NCI-H2171 (cell line): Measurements from ENCODE around the gene SPRYD7.
A peak's percentile ranks its signal among the peaks of the same experiment; 100 is the strongest.
"Not testable (repeated sequence)": the region's sequence is repeated elsewhere in the genome, so short reads cannot be mapped to it uniquely, and the experiment has no call there.

ENCODE experiments used
- DNase-seq: peaks from one replicate; lab custom pipeline; 2025; lab: John Stamatoyannopoulos, UW

The SPRYD7 gene

GRCh38 chr13:49936075-49936967, at the start of gene SPRYD7:
Gene SPRYD7, minus strand, starts transcription at chr13:49936340. Its CDS starts 105 bp downstream, at chr13:49936235.
- peak; percentile 89 for DNase-seq

GRCh38 chr13:49985129-49985528, 49.0 kb upstream of the SPRYD7 start:
- peak; percentile 49 for DNase-seq

GRCh38 chr13:49980266-49980665, 44.1 kb upstream of the SPRYD7 start:
- DNase-seq: no peak

- DNase-seq: no peak
Observed at GRCh38 chr13:49977992-49978391, 41.9 kb upstream of the SPRYD7 start.

GRCh38 chr13:49976314-49977258, 40.4 kb upstream of the SPRYD7 start:
- DNase-seq: peak; percentile 59

GRCh38 chr13:49975826-49976225, 39.7 kb upstream of the SPRYD7 start:
- DNase-seq: no peak

- no peak for DNase-seq
Observed at GRCh38 chr13:49972709-49973108, 36.6 kb upstream of the SPRYD7 start.

GRCh38 chr13:49967456-49967855, 31.3 kb upstream of the SPRYD7 start:
- no peak for DNase-seq

- DNase-seq: no peak
Observed at GRCh38 chr13:49958321-49958720, 22.2 kb upstream of the SPRYD7 start.

GRCh38 chr13:49956131-49956530, 20.0 kb upstream of the SPRYD7 start:
- DNase-seq: no peak

GRCh38 chr13:49954674-49955455, 18.7 kb upstream of the SPRYD7 start:
- DNase-seq: no peak

- DNase-seq: no peak
Observed at GRCh38 chr13:49953560-49953959, 17.4 kb upstream of the SPRYD7 start.

- no peak for DNase-seq
Observed at GRCh38 chr13:49951754-49952535, 15.8 kb upstream of the SPRYD7 start.

- DNase-seq: not testable (repeated sequence)
Observed at GRCh38 chr13:49948777-49949270, 12.7 kb upstream of the SPRYD7 start.

- DNase-seq: no peak
Observed at GRCh38 chr13:49939321-49939720, 3.2 kb upstream of the SPRYD7 start.

- DNase-seq: no peak
Observed at GRCh38 chr13:49938921-49939320, 2.8 kb upstream of the SPRYD7 start.

- no peak for DNase-seq
Observed at GRCh38 chr13:49938314-49938713, 2.2 kb upstream of the SPRYD7 start.

- no peak for DNase-seq
Observed at GRCh38 chr13:49936968-49937273, 781 bp upstream of the SPRYD7 start.

GRCh38 chr13:49935171-49936074, 717 bp downstream of the SPRYD7 start:
- DNase-seq: peak; percentile 26

GRCh38 chr13:49933511-49933910, 2.6 kb downstream of the SPRYD7 start:
- no peak for DNase-seq
